K562 (cell line): ENCODE data around the gene SRRT. TPM values are rescaled to one million over a fixed set of nuclear protein-coding genes. Genes with fewer than 3 reads are reported as not detected.

Source experiments
- BMI1 ChIP-seq: fragments of 150-350 bp; IDR thresholded peaks from 2 replicates; pipeline ENCODE4 v1.6.1; 2014; ENCODE audit warnings: low read length
- CAMTA2 ChIP-seq: fragments of 250-450 bp; sonication (Bioruptor Pico); conservative IDR thresholded peaks from 2 replicates; pipeline ENCODE4 v1.5.1; 2022
- CBFA2T3 ChIP-seq: fragments of 450-650 bp; IDR thresholded peaks from 2 replicates; pipeline ENCODE4 v1.6.1; 2017
- DPF2 ChIP-seq: fragments of 450-650 bp; IDR thresholded peaks from 2 replicates; pipeline ENCODE4 v1.6.1; 2016
- FOXK1 ChIP-seq: sonication (generic); formaldehyde crosslinking; IDR thresholded peaks from 2 replicates; pipeline ENCODE4 v1.8.0; 2022; ENCODE audit warnings: missing genetic modification reagents, mild to moderate bottlenecking, borderline replicate concordance
- HDAC3 ChIP-seq: fragments of 450-650 bp; IDR thresholded peaks from 2 replicates; pipeline ENCODE4 v1.6.1; 2018; ENCODE audit warnings: borderline replicate concordance, mild to moderate bottlenecking, moderate library complexity; ENCODE audit not compliant: partially characterized antibody
- HDAC8 ChIP-seq: fragments of 450-650 bp; IDR thresholded peaks from 2 replicates; pipeline ENCODE4 v1.6.1; 2016; ENCODE audit warnings: mild to moderate bottlenecking, missing genetic modification characterization, moderate library complexity, missing compliant biosample characterization
- JUN ChIP-seq, 2 experiments: sonication (generic) in 1 of 2; formaldehyde crosslinking in 1 of 2; IDR thresholded peaks; 2 replicates each; pipeline versions ENCODE4 v1.6.1 to v1.8.0; 2012 to 2022; ENCODE audit warnings: borderline replicate concordance in 2 of 2, mild to moderate bottlenecking in 2 of 2, improper control_type of control experiment in 1 of 2, low read depth in 1 of 2, low read length in 1 of 2, missing genetic modification reagents in 1 of 2
- XRCC4 ChIP-seq: IDR thresholded peaks from one replicate; pipeline ENCODE4 v1.6.1; 2011; ENCODE audit not compliant: insufficient read depth, insufficient read length; ENCODE audit errors: extremely low read depth
- ZNF316 ChIP-seq: fragments of 450-650 bp; IDR thresholded peaks from 2 replicates; pipeline ENCODE4 v1.6.1; 2016
- ZNF695 ChIP-seq: fragments of 450-650 bp; formaldehyde crosslinking; IDR thresholded peaks from 2 replicates; pipeline ENCODE4 v1.4.0; 2020; ENCODE audit warnings: mild to moderate bottlenecking, moderate library complexity
- polyA plus RNA-seq, 8 experiments: library from polyadenylated mRNA; depleted of rRNA in 4 of 8; stranded (reverse) in 5 of 8; unstranded in 3 of 8; fragments of >200 nt; fragmentation: Nextera tagmentation in 2 of 8; fragmentation: Illumina TruSeq in 1 of 8; extraction: Ambion mirVana in 2 of 8; extraction: Trizol in 1 of 8; gene quantifications; 2 replicates each; pipeline versions ENCODE4 v1.2.1 to v1.2.3, GENCODE V29; 2011 to 2014; ENCODE audit warnings: inconsistent platforms in 1 of 8, missing spikeins in 1 of 8
- total RNA-seq, 7 experiments: library from RNA; depleted of rRNA in 6 of 7; stranded (reverse); fragments of >200 nt in 6 of 7; fragmentation: Illumina TruSeq in 2 of 7; extraction: Trizol in 2 of 7; gene quantifications; 2 replicates each; pipeline versions ENCODE4 v1.2.1 to v1.2.3, GENCODE V29; 2011 to 2021; ENCODE audit warnings: low replicate concordance in 1 of 7
- TF ChIP-seq, protein P1 (sequence below), 2 experiments: fragments of 150-350 bp in 1 of 2; IDR thresholded peaks; 2 replicates each; pipeline ENCODE4 v1.6.1; 2012 to 2016; ENCODE audit warnings: low read depth in 2 of 2, low read length in 2 of 2, mild to moderate bottlenecking in 1 of 2, moderate library complexity in 1 of 2
- TF ChIP-seq, protein P2 (sequence below): sonication (generic); formaldehyde crosslinking; IDR thresholded peaks from 2 replicates; pipeline ENCODE4 v1.5.0; 2020; ENCODE audit warnings: missing genetic modification reagents
- TF ChIP-seq, protein P3 (sequence below), 3 experiments: fragments of 200-800 bp in 1 of 3; sonication (Bioruptor generic) in 1 of 3; sonication (generic) in 1 of 3; formaldehyde crosslinking in 1 of 3; IDR thresholded peaks; 2 replicates each; pipeline versions ENCODE4 v1.6.1 to v1.8.0; 2016 to 2022; ENCODE audit warnings: mild to moderate bottlenecking in 2 of 3, missing compliant biosample characterization in 2 of 3, missing genetic modification characterization in 2 of 3, missing genetic modification reagents in 1 of 3
- TF ChIP-seq, protein P4 (sequence below): fragments of 450-650 bp; IDR thresholded peaks from 2 replicates; pipeline ENCODE4 v1.6.1; 2016; ENCODE audit warnings: borderline replicate concordance
- TF ChIP-seq, protein P5 (sequence below): fragments of 450-650 bp; IDR thresholded peaks from 2 replicates; pipeline ENCODE4 v1.6.1; 2016
- TF ChIP-seq, protein P6 (sequence below): fragments of 250-450 bp; sonication (Bioruptor Pico); IDR thresholded peaks from 2 replicates; pipeline ENCODE4 v1.4.0; 2020

SRRT gene
- total and polyA plus RNA-seq, 9 of the 15 experiments (the other 6 are each of a cell fraction or from before 2014, with no cell fraction given), result 10.3 to 263 (median 84.4) TPM

DNA sequence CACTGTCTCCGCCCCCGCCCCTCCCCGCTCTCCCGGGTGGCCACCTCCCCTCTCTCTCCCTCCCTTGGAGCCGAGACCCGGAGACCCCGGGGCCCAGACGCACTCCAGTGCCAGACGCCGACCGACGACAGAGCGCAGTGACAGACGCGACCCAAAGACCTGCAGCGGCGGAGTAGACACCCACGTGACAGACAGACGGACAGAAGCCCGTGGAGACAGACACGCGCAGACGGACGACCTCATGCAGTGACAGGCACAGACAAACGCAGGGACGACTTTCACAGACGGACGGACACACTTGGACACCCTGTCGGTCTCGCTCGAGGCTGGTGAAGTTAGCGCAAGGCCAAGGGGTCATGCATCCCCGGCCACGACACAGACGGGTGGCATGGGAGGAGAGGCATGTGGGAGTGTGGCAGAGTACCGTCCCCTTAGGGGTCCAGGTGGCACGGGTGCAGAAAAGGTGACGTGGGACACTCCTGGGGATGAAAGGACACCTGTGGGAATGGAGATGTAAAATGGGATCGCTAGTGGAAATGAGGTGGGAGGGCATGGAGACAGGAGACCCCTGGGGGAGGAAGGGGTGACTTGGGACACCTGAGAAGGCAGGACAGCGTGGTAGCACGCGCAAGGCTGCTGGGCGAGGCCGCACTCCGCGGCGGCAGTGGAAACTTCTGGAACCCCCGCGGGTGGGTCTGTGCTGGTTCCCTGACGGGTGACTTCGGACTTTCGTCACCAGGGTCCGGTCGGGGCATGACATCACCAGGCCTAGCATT lies 21.2 kb downstream of the SRRT start (continued):
- TF ChIP-seq, protein P1, sequence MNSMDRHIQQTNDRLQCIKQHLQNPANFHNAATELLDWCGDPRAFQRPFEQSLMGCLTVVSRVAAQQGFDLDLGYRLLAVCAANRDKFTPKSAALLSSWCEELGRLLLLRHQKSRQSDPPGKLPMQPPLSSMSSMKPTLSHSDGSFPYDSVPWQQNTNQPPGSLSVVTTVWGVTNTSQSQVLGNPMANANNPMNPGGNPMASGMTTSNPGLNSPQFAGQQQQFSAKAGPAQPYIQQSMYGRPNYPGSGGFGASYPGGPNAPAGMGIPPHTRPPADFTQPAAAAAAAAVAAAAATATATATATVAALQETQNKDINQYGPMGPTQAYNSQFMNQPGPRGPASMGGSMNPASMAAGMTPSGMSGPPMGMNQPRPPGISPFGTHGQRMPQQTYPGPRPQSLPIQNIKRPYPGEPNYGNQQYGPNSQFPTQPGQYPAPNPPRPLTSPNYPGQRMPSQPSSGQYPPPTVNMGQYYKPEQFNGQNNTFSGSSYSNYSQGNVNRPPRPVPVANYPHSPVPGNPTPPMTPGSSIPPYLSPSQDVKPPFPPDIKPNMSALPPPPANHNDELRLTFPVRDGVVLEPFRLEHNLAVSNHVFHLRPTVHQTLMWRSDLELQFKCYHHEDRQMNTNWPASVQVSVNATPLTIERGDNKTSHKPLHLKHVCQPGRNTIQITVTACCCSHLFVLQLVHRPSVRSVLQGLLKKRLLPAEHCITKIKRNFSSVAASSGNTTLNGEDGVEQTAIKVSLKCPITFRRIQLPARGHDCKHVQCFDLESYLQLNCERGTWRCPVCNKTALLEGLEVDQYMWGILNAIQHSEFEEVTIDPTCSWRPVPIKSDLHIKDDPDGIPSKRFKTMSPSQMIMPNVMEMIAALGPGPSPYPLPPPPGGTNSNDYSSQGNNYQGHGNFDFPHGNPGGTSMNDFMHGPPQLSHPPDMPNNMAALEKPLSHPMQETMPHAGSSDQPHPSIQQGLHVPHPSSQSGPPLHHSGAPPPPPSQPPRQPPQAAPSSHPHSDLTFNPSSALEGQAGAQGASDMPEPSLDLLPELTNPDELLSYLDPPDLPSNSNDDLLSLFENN (IDR thresholded peaks at IDR 0.05; ENCODE audit: low read depth in 2 of 2, low read length in 2 of 2), result no peak
- TF ChIP-seq HDAC3 (no peak), JUN (IDR thresholded peaks at IDR 0.05; ENCODE audit: borderline replicate concordance, low read depth, low read length) (peak; percentile 70), JUN (CRISPR knock-in tag; IDR thresholded peaks at IDR 0.05; ENCODE audit: borderline replicate concordance) (no peak), BMI1 (no peak), HDAC8 (tag) (no peak), CBFA2T3 (no peak), XRCC4 (no peak), CAMTA2 (CRISPR knock-in tag) (no peak), DPF2 (peak; percentile 55), ZNF695 (CRISPR knock-in tag) (no peak), ZNF316 (0 out of 2 replicates have a peak, but pooled peaks have one; percentile 7), FOXK1 (CRISPR knock-in tag) (no peak)
- TF ChIP-seq, protein P2, sequence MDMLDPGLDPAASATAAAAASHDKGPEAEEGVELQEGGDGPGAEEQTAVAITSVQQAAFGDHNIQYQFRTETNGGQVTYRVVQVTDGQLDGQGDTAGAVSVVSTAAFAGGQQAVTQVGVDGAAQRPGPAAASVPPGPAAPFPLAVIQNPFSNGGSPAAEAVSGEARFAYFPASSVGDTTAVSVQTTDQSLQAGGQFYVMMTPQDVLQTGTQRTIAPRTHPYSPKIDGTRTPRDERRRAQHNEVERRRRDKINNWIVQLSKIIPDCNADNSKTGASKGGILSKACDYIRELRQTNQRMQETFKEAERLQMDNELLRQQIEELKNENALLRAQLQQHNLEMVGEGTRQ (CRISPR knock-in tag), result peak; percentile 81
- TF ChIP-seq, protein P3, sequence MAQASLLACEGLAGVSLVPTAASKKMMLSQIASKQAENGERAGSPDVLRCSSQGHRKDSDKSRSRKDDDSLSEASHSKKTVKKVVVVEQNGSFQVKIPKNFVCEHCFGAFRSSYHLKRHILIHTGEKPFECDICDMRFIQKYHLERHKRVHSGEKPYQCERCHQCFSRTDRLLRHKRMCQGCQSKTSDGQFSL (CRISPR knock-in tag; IDR thresholded peaks at IDR 0.05), result peak; percentile 52; the same call in 1 of the 2 replicates
- TF ChIP-seq, protein P3 (tag; IDR thresholded peaks at IDR 0.05), result no peak
- TF ChIP-seq, protein P4, sequence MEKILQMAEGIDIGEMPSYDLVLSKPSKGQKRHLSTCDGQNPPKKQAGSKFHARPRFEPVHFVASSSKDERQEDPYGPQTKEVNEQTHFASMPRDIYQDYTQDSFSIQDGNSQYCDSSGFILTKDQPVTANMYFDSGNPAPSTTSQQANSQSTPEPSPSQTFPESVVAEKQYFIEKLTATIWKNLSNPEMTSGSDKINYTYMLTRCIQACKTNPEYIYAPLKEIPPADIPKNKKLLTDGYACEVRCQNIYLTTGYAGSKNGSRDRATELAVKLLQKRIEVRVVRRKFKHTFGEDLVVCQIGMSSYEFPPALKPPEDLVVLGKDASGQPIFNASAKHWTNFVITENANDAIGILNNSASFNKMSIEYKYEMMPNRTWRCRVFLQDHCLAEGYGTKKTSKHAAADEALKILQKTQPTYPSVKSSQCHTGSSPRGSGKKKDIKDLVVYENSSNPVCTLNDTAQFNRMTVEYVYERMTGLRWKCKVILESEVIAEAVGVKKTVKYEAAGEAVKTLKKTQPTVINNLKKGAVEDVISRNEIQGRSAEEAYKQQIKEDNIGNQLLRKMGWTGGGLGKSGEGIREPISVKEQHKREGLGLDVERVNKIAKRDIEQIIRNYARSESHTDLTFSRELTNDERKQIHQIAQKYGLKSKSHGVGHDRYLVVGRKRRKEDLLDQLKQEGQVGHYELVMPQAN, result peak; percentile 86
- TF ChIP-seq, protein P5, sequence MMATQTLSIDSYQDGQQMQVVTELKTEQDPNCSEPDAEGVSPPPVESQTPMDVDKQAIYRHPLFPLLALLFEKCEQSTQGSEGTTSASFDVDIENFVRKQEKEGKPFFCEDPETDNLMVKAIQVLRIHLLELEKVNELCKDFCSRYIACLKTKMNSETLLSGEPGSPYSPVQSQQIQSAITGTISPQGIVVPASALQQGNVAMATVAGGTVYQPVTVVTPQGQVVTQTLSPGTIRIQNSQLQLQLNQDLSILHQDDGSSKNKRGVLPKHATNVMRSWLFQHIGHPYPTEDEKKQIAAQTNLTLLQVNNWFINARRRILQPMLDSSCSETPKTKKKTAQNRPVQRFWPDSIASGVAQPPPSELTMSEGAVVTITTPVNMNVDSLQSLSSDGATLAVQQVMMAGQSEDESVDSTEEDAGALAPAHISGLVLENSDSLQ, result peak; percentile 79
- TF ChIP-seq, protein P6, sequence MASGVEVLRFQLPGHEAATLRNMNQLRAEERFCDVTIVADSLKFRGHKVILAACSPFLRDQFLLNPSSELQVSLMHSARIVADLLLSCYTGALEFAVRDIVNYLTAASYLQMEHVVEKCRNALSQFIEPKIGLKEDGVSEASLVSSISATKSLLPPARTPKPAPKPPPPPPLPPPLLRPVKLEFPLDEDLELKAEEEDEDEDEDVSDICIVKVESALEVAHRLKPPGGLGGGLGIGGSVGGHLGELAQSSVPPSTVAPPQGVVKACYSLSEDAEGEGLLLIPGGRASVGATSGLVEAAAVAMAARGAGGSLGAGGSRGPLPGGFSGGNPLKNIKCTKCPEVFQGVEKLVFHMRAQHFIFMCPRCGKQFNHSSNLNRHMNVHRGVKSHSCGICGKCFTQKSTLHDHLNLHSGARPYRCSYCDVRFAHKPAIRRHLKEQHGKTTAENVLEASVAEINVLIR (CRISPR knock-in tag), result no peak
